ENCODE data around the gene CT45A7.
"Not testable (repeated sequence)": the region's sequence is repeated elsewhere in the genome, so short reads cannot be mapped to it uniquely, and the experiment has no call there.

GRCh38 chrX:135837180-135837579 is at the start of gene CT45A7:
- TF ChIP-seq CTCF (conservative IDR thresholded peaks at IDR 0.05); ZFX (IDR thresholded peaks at IDR 0.05): not testable (repeated sequence)
